Testis (tissue), 3 donors: Measurements from ENCODE around the gene TTLL11. TPM values are rescaled to one million over a fixed set of nuclear protein-coding genes. Genes with fewer than 3 reads are reported as not detected.

ENCODE experiments used
- DNase-seq: peaks from one replicate; pipeline ENCODE4 v3.0.0-alpha.2; 2019
- H3K27ac ChIP-seq, 2 donors: fragments of 200-600 bp; sonication (generic); one replicate each; pipeline ENCODE4 v1.5.1; 2019
- H3K27me3 ChIP-seq: fragments of 200-600 bp; sonication (generic); one replicate; pipeline ENCODE4 v1.5.1; 2019
- H3K36me3 ChIP-seq: fragments of 200-600 bp; sonication (generic); one replicate; pipeline ENCODE4 v1.5.1; 2017; ENCODE audit warnings: low read depth; ENCODE audit errors: missing control alignments
- H3K4me1 ChIP-seq: fragments of 200-600 bp; sonication (generic); one replicate; pipeline ENCODE4 v1.5.1; 2019
- H3K4me3 ChIP-seq, 2 donors: fragments of 200-600 bp; sonication (generic); one replicate each; pipeline ENCODE4 v1.5.1; 2017 to 2019
- H3K9me3 ChIP-seq: fragments of 200-600 bp; sonication (generic); one replicate; pipeline ENCODE4 v1.5.1; 2017
- CTCF ChIP-seq, 3 experiments: fragments of 450-650 bp in 2 of 3; fragments of 200-600 bp in 1 of 3; sonication (generic) in 1 of 3; IDR thresholded peaks; one replicate each; pipeline ENCODE4 v1.5.1; 2016 to 2019; ENCODE audit warnings: antibody characterized with exemption in 3 of 3, mild to moderate bottlenecking in 2 of 3, moderate library complexity in 1 of 3
- POLR2A ChIP-seq: fragments of 450-650 bp; IDR thresholded peaks from one replicate; pipeline ENCODE4 v1.6.1; 2017; ENCODE audit warnings: antibody characterized with exemption, mild to moderate bottlenecking, moderate library complexity
- WGBS, 2 donors: methylation state at CpG; one replicate each; pipeline ENCODE4 v1.1.5; 2018; 5-methylcytosine and 5-hydroxymethylcytosine counted together
- intact Hi-C: fragments of 100-400 bp; cut with DNase I; formaldehyde crosslinking; loops from one replicate; pipeline ENCODE4 v1.15.1; 2023; ENCODE audit warnings: low total_unique reads
- polyA plus RNA-seq: library from polyadenylated mRNA; stranded (reverse); fragments of 350-450 nt; fragmentation: Illumina TruSeq; extraction: RNeasy Lipid Tissue Mini Kit (QIAGEN cat#74804); gene quantifications from one replicate; pipeline ENCODE4 v1.2.3, GENCODE V29; 2014; ENCODE audit warnings: low read depth, low replicate concordance; ENCODE audit not compliant: insufficient read depth
- total RNA-seq, 2 donors: library from RNA; depleted of rRNA; stranded (reverse); fragments of >200 nt; gene quantifications; one replicate each; pipeline ENCODE4 v1.2.3, GENCODE V29; 2016

The TTLL11 gene
- total and polyA plus RNA-seq, 3 donors from 2014 or later = 17.8 to 36.5 (median 19.8) TPM

GRCh38 chr9:122125158-122125508 is 32.0 kb upstream of the TTLL11 start:
- Histone ChIP-seq H3K36me3 (no peaks in the 10 kb centered on the region), H3K9me3 (no peaks in the 10 kb centered on the region), H3K27ac (no peak overlapping the region), H3K4me1 (peaks cover 7% of the 10 kb centered on the region), H3K27me3 (no peaks in the 10 kb centered on the region), H3K4me3 (no peak overlapping the region)
- 0 to 4% methylated on average over 1 to 8 of the region's 8 CpGs for WGBS, 2 donors
- DNase-seq = peak; percentile 85
- intact Hi-C loops = loop anchor here (5.0 kb wide), 1 partner anchor 227 kb away; no protein-coding TSS in a partner anchor
- TF ChIP-seq CTCF (IDR thresholded peaks at IDR 0.05) = peak; percentile 86 to 87 (median 86)
- no peak for TF ChIP-seq POLR2A

GRCh38 chr9:122124528-122124927 is 31.4 kb upstream of the TTLL11 start:
- H3K27me3 ChIP-seq = no peaks in the 10 kb centered on the region
- H3K4me1 ChIP-seq = peaks cover 7% of the 10 kb centered on the region

GRCh38 chr9:122124048-122124447 is 30.9 kb upstream of the TTLL11 start:
- Histone ChIP-seq H3K36me3 (no peaks in the 10 kb centered on the region), H3K9me3 (no peaks in the 10 kb centered on the region), H3K4me1 (peaks cover 7% of the 10 kb centered on the region), H3K4me3 (no peak overlapping the region), H3K27me3 (no peaks in the 10 kb centered on the region), H3K27ac (no peak overlapping the region)
- no peak for DNase-seq
- TF ChIP-seq CTCF (IDR thresholded peaks at IDR 0.05) (no peak), POLR2A (no peak)
- WGBS, 2 donors = 80 to 83% methylated on average over 1 of the region's 1 CpG
- intact Hi-C loops = no loop called here

More at GRCh38 chr9:122124528-122124927, 31.4 kb upstream of the TTLL11 start:
- Histone ChIP-seq H3K36me3 (no peaks in the 10 kb centered on the region), H3K27ac (no peak overlapping the region), H3K9me3 (no peaks in the 10 kb centered on the region), H3K4me3 (no peak overlapping the region)
- WGBS, 2 donors = 72 to 81% methylated on average over 7 of the region's 7 CpGs
- DNase-seq = no peak
- intact Hi-C loops = no loop called here
- TF ChIP-seq POLR2A (no peak), CTCF (IDR thresholded peaks at IDR 0.05) (no peak)

GRCh38 chr9:122122903-122123632 is 30.0 kb upstream of the TTLL11 start:
- H3K27me3 ChIP-seq = no peaks in the 10 kb centered on the region
- peak; percentile 87 for DNase-seq
- WGBS, 2 donors = 36 to 49% methylated on average over 13 of the region's 13 CpGs
- no peak overlapping the region for H3K27ac ChIP-seq
- H3K4me3 ChIP-seq = no peak overlapping the region
- H3K36me3 ChIP-seq = no peaks in the 10 kb centered on the region
- intact Hi-C loops = no loop called here
- no peaks in the 10 kb centered on the region for H3K9me3 ChIP-seq
- peaks cover 7% of the 10 kb centered on the region for H3K4me1 ChIP-seq
- no peak for TF ChIP-seq POLR2A
- TF ChIP-seq CTCF (IDR thresholded peaks at IDR 0.05) = peak; percentile 88 to 96 (median 93)

GRCh38 chr9:122122468-122122867 is 29.4 kb upstream of the TTLL11 start:
- intact Hi-C loops = no loop called here
- TF ChIP-seq CTCF (IDR thresholded peaks at IDR 0.05) (no peak), POLR2A (no peak)
- WGBS, 2 donors = 21 to 69% methylated on average over 2 to 6 of the region's 6 CpGs
- Histone ChIP-seq H3K36me3 (no peaks in the 10 kb centered on the region), H3K4me1 (peaks cover 7% of the 10 kb centered on the region), H3K9me3 (no peaks in the 10 kb centered on the region), H3K4me3 (no peak overlapping the region), H3K27me3 (no peaks in the 10 kb centered on the region), H3K27ac (no peak overlapping the region)
- no peak for DNase-seq
